Measurements from ENCODE around the gene ZNF503. TPM values are rescaled to one million over a fixed set of nuclear protein-coding genes. Genes with fewer than 3 reads are reported as not detected.

Gene ZNF503
- total RNA-seq, 2 donors from 2014 or later: 20.8 to 38.6 TPM

- 74 to 80% methylated on average over 7 of the region's 7 CpGs for WGBS, 2 donors
- Histone ChIP-seq H3K4me1 (peaks cover 14% of the 10 kb centered on the region), H3K36me3 (replicated peaks in 1 of 2; ENCODE audit: insufficient read depth in 1 of 2, low read depth in 2 of 2) (no peaks in the 10 kb centered on the region), H3K9me3 (no peaks in the 10 kb centered on the region), H3K27me3 (no peaks in the 10 kb centered on the region), H3K4me3 (no peak overlapping the region), H3K27ac (no peak overlapping the region)
- no peak for TF ChIP-seq POLR2A (IDR thresholded peaks at IDR 0.05)
- TF ChIP-seq CTCF (IDR thresholded peaks at IDR 0.05): no peak
- ATAC-seq (no peak), DNase-seq (no peak)
- intact Hi-C loops (cut with DNase I): no loop called here
These were observed 48.0 kb upstream of the ZNF503 start for GRCh38 chr10:75449382-75450074.

GRCh38 chr10:75448166-75448565 lies 46.6 kb upstream of the ZNF503 start:
- DNase-seq: no peak
- no peak overlapping the region for H3K27ac ChIP-seq
- no peaks in the 10 kb centered on the region for H3K36me3 ChIP-seq (replicated peaks in 1 of 2; ENCODE audit: insufficient read depth in 1 of 2, low read depth in 2 of 2)
- no peak for TF ChIP-seq POLR2A (IDR thresholded peaks at IDR 0.05)
- TF ChIP-seq CTCF (IDR thresholded peaks at IDR 0.05): no peak
- WGBS, 2 donors: 77 to 85% methylated on average over 2 of the region's 2 CpGs
- ATAC-seq: no peak
- intact Hi-C loops (cut with DNase I): no loop called here
- no peaks in the 10 kb centered on the region for H3K9me3 ChIP-seq
- peaks cover 14% of the 10 kb centered on the region for H3K4me1 ChIP-seq
- H3K27me3 ChIP-seq: no peaks in the 10 kb centered on the region
- H3K4me3 ChIP-seq: no peak overlapping the region

- Histone ChIP-seq H3K4me3 (no peak overlapping the region), H3K9me3 (no peaks in the 10 kb centered on the region), H3K4me1 (peaks cover 14% of the 10 kb centered on the region), H3K27ac (no peak overlapping the region), H3K27me3 (no peaks in the 10 kb centered on the region), H3K36me3 (replicated peaks in 1 of 2; ENCODE audit: insufficient read depth in 1 of 2, low read depth in 2 of 2) (no peaks in the 10 kb centered on the region)
- ATAC-seq: no peak
- TF ChIP-seq POLR2A (IDR thresholded peaks at IDR 0.05) (no peak), CTCF (IDR thresholded peaks at IDR 0.05) (no peak)
- intact Hi-C loops (cut with DNase I): no loop called here
- no peak for DNase-seq
- WGBS, 2 donors: 72 to 94% methylated on average over 1 of the region's 1 CpG
These were observed 44.9 kb upstream of the ZNF503 start for GRCh38 chr10:75446508-75446907.

- 94 to 95% methylated on average over 3 of the region's 3 CpGs for WGBS, 2 donors
- no peak for DNase-seq
- H3K27ac ChIP-seq: no peak overlapping the region
- intact Hi-C loops (cut with DNase I): no loop called here
- H3K27me3 ChIP-seq: no peaks in the 10 kb centered on the region
- H3K36me3 ChIP-seq (replicated peaks in 1 of 2; ENCODE audit: insufficient read depth in 1 of 2, low read depth in 2 of 2): no peaks in the 10 kb centered on the region
- H3K4me3 ChIP-seq: no peak overlapping the region
- TF ChIP-seq CTCF (IDR thresholded peaks at IDR 0.05) (no peak), POLR2A (IDR thresholded peaks at IDR 0.05) (no peak)
- no peak for ATAC-seq
- peaks cover 3% of the 10 kb centered on the region for H3K4me1 ChIP-seq
- H3K9me3 ChIP-seq: no peaks in the 10 kb centered on the region
These were observed 43.3 kb upstream of the ZNF503 start for GRCh38 chr10:75444781-75445386.

GRCh38 chr10:75443362-75443761 lies 41.8 kb upstream of the ZNF503 start:
- 94% methylated on average over 2 of the region's 2 CpGs for WGBS, 2 donors
- TF ChIP-seq CTCF (IDR thresholded peaks at IDR 0.05) (no peak), POLR2A (IDR thresholded peaks at IDR 0.05) (no peak)
- Histone ChIP-seq H3K9me3 (no peaks in the 10 kb centered on the region), H3K4me3 (no peak overlapping the region), H3K36me3 (replicated peaks in 1 of 2; ENCODE audit: insufficient read depth in 1 of 2, low read depth in 2 of 2) (peaks cover 0 to 1% of the 10 kb centered on the region in 2 donors), H3K27ac (no peak overlapping the region), H3K4me1 (no peaks in the 10 kb centered on the region), H3K27me3 (no peaks in the 10 kb centered on the region)
- intact Hi-C loops (cut with DNase I): no loop called here
- ATAC-seq (no peak), DNase-seq (no peak)

All from body of pancreas (tissue), 4 donors.